ENCODE results near the gene ASB17.
"Not testable (repeated sequence)": the region's sequence is repeated elsewhere in the genome, so short reads cannot be mapped to it uniquely, and the experiment has no call there.

Gene ASB17

GRCh38 chr1:75932304-75932703, at the start of gene ASB17:
TSS of gene ASB17 (minus strand) at chr1:75932404. CDS start at chr1:75932291, 113 bp downstream.
- Histone ChIP-seq H3K4me1 (ENCODE audit: control insufficient read depth in 5 of 5, insufficient read depth in 5 of 5, low read length in 5 of 5) (no peaks in the 10 kb centered on the region), H3K9ac (ENCODE audit: low read length in 5 of 5) (no peak within 1 kb of the TSS), H3K36me3 (ENCODE audit: control insufficient read depth in 5 of 5, insufficient read depth in 5 of 5, low read length in 5 of 5) (no peaks in the 10 kb centered on the region), H3K4me3 (ENCODE audit: low read depth in 1 of 5, low read length in 5 of 5) (no peak within 1 kb of the TSS), H3K27ac (ENCODE audit: low read depth, low read length) (no peak within 1 kb of the TSS), H3K9me3 (ENCODE audit: control insufficient read depth in 5 of 5, low read length in 5 of 5) (no peaks in the 10 kb centered on the region), H3K27me3 (ENCODE audit: control insufficient read depth in 5 of 5, insufficient read depth in 4 of 5, low read length in 5 of 5) (no peaks in the 10 kb centered on the region)

GRCh38 chr1:75980972-75981897, 49.0 kb upstream of the ASB17 start:
- H3K4me3 ChIP-seq (ENCODE audit: low read depth in 1 of 5, low read length in 5 of 5), result no peak overlapping the region
- H3K9ac ChIP-seq (ENCODE audit: low read length in 5 of 5), result no peak overlapping the region
- H3K36me3 ChIP-seq (ENCODE audit: control insufficient read depth in 5 of 5, insufficient read depth in 5 of 5, low read length in 5 of 5), result no peaks in the 10 kb centered on the region
- no peak overlapping the region for H3K27ac ChIP-seq (ENCODE audit: low read depth, low read length)
- no peaks in the 10 kb centered on the region for H3K4me1 ChIP-seq (ENCODE audit: control insufficient read depth in 5 of 5, insufficient read depth in 5 of 5, low read length in 5 of 5)
- H3K27me3 ChIP-seq (ENCODE audit: control insufficient read depth in 5 of 5, insufficient read depth in 4 of 5, low read length in 5 of 5), result no peaks in the 10 kb centered on the region
- peaks cover 0 to 3% (median 0%) of the 10 kb centered on the region in 5 donors for H3K9me3 ChIP-seq (ENCODE audit: control insufficient read depth in 5 of 5, low read length in 5 of 5)

GRCh38 chr1:75970631-75971030, 38.4 kb upstream of the ASB17 start:
- Histone ChIP-seq H3K9ac (ENCODE audit: low read length in 5 of 5) (no peak overlapping the region), H3K27ac (ENCODE audit: low read depth, low read length) (no peak overlapping the region), H3K27me3 (ENCODE audit: control insufficient read depth in 5 of 5, insufficient read depth in 4 of 5, low read length in 5 of 5) (no peaks in the 10 kb centered on the region), H3K36me3 (ENCODE audit: control insufficient read depth in 5 of 5, insufficient read depth in 5 of 5, low read length in 5 of 5) (no peaks in the 10 kb centered on the region), H3K4me1 (ENCODE audit: control insufficient read depth in 5 of 5, insufficient read depth in 5 of 5, low read length in 5 of 5) (no peaks in the 10 kb centered on the region), H3K9me3 (ENCODE audit: control insufficient read depth in 5 of 5, low read length in 5 of 5) (no peaks in the 10 kb centered on the region), H3K4me3 (ENCODE audit: low read depth in 1 of 5, low read length in 5 of 5) (no peak overlapping the region)

- no peaks in the 10 kb centered on the region for H3K27me3 ChIP-seq (ENCODE audit: control insufficient read depth in 5 of 5, insufficient read depth in 4 of 5, low read length in 5 of 5)
- H3K9ac ChIP-seq (ENCODE audit: low read length in 5 of 5), result no peak overlapping the region
- no peaks in the 10 kb centered on the region for H3K4me1 ChIP-seq (ENCODE audit: control insufficient read depth in 5 of 5, insufficient read depth in 5 of 5, low read length in 5 of 5)
- H3K36me3 ChIP-seq (ENCODE audit: control insufficient read depth in 5 of 5, insufficient read depth in 5 of 5, low read length in 5 of 5), result no peaks in the 10 kb centered on the region
- no peaks in the 10 kb centered on the region for H3K9me3 ChIP-seq (ENCODE audit: control insufficient read depth in 5 of 5, low read length in 5 of 5)
- H3K4me3 ChIP-seq (ENCODE audit: low read depth in 1 of 5, low read length in 5 of 5), result no peak overlapping the region
- no peak overlapping the region for H3K27ac ChIP-seq (ENCODE audit: low read depth, low read length)
These were observed 37.3 kb upstream of the ASB17 start for GRCh38 chr1:75969550-75969949.

- no peaks in the 10 kb centered on the region for H3K4me1 ChIP-seq (ENCODE audit: control insufficient read depth in 5 of 5, insufficient read depth in 5 of 5, low read length in 5 of 5)
- H3K27me3 ChIP-seq (ENCODE audit: control insufficient read depth in 5 of 5, insufficient read depth in 4 of 5, low read length in 5 of 5), result no peaks in the 10 kb centered on the region
- H3K9ac ChIP-seq (ENCODE audit: low read length in 5 of 5), result no peak overlapping the region
- no peak overlapping the region for H3K27ac ChIP-seq (ENCODE audit: low read depth, low read length)
- no peak overlapping the region for H3K4me3 ChIP-seq (ENCODE audit: low read depth in 1 of 5, low read length in 5 of 5)
- H3K9me3 ChIP-seq (ENCODE audit: control insufficient read depth in 5 of 5, low read length in 5 of 5), result no peaks in the 10 kb centered on the region
- no peaks in the 10 kb centered on the region for H3K36me3 ChIP-seq (ENCODE audit: control insufficient read depth in 5 of 5, insufficient read depth in 5 of 5, low read length in 5 of 5)
These were observed 35.5 kb upstream of the ASB17 start for GRCh38 chr1:75967719-75968118.

- Histone ChIP-seq H3K36me3 (ENCODE audit: control insufficient read depth in 5 of 5, insufficient read depth in 5 of 5, low read length in 5 of 5) (no peaks in the 10 kb centered on the region), H3K27ac (ENCODE audit: low read depth, low read length) (no peak overlapping the region), H3K4me3 (ENCODE audit: low read depth in 1 of 5, low read length in 5 of 5) (no peak overlapping the region), H3K9me3 (ENCODE audit: control insufficient read depth in 5 of 5, low read length in 5 of 5) (no peaks in the 10 kb centered on the region), H3K9ac (ENCODE audit: low read length in 5 of 5) (no peak overlapping the region), H3K27me3 (ENCODE audit: control insufficient read depth in 5 of 5, insufficient read depth in 4 of 5, low read length in 5 of 5) (no peaks in the 10 kb centered on the region), H3K4me1 (ENCODE audit: control insufficient read depth in 5 of 5, insufficient read depth in 5 of 5, low read length in 5 of 5) (no peaks in the 10 kb centered on the region)
These were observed 32.7 kb upstream of the ASB17 start for GRCh38 chr1:75964760-75965408.

- H3K9me3 ChIP-seq (ENCODE audit: control insufficient read depth in 5 of 5, low read length in 5 of 5); H3K36me3 ChIP-seq (ENCODE audit: control insufficient read depth in 5 of 5, insufficient read depth in 5 of 5, low read length in 5 of 5); H3K27me3 ChIP-seq (ENCODE audit: control insufficient read depth in 5 of 5, insufficient read depth in 4 of 5, low read length in 5 of 5); H3K9ac ChIP-seq (ENCODE audit: low read length in 5 of 5); H3K27ac ChIP-seq (ENCODE audit: low read depth, low read length); H3K4me1 ChIP-seq (ENCODE audit: control insufficient read depth in 5 of 5, insufficient read depth in 5 of 5, low read length in 5 of 5); H3K4me3 ChIP-seq (ENCODE audit: low read depth in 1 of 5, low read length in 5 of 5): not testable (repeated sequence)
These were observed 32.0 kb upstream of the ASB17 start for GRCh38 chr1:75964110-75964759.

- no peaks in the 10 kb centered on the region for H3K27me3 ChIP-seq (ENCODE audit: control insufficient read depth in 5 of 5, insufficient read depth in 4 of 5, low read length in 5 of 5)
- no peaks in the 10 kb centered on the region for H3K4me1 ChIP-seq (ENCODE audit: control insufficient read depth in 5 of 5, insufficient read depth in 5 of 5, low read length in 5 of 5)
- H3K4me3 ChIP-seq (ENCODE audit: low read depth in 1 of 5, low read length in 5 of 5), result no peak overlapping the region
- H3K27ac ChIP-seq (ENCODE audit: low read depth, low read length), result no peak overlapping the region
- no peak overlapping the region for H3K9ac ChIP-seq (ENCODE audit: low read length in 5 of 5)
- no peaks in the 10 kb centered on the region for H3K9me3 ChIP-seq (ENCODE audit: control insufficient read depth in 5 of 5, low read length in 5 of 5)
- H3K36me3 ChIP-seq (ENCODE audit: control insufficient read depth in 5 of 5, insufficient read depth in 5 of 5, low read length in 5 of 5), result no peaks in the 10 kb centered on the region
These were observed 22.4 kb upstream of the ASB17 start for GRCh38 chr1:75954586-75954985.

- Histone ChIP-seq H3K36me3 (ENCODE audit: control insufficient read depth in 5 of 5, insufficient read depth in 5 of 5, low read length in 5 of 5) (no peaks in the 10 kb centered on the region), H3K4me1 (ENCODE audit: control insufficient read depth in 5 of 5, insufficient read depth in 5 of 5, low read length in 5 of 5) (no peaks in the 10 kb centered on the region), H3K27ac (ENCODE audit: low read depth, low read length) (no peak overlapping the region), H3K4me3 (ENCODE audit: low read depth in 1 of 5, low read length in 5 of 5) (no peak overlapping the region), H3K9ac (ENCODE audit: low read length in 5 of 5) (no peak overlapping the region), H3K27me3 (ENCODE audit: control insufficient read depth in 5 of 5, insufficient read depth in 4 of 5, low read length in 5 of 5) (no peaks in the 10 kb centered on the region), H3K9me3 (ENCODE audit: control insufficient read depth in 5 of 5, low read length in 5 of 5) (no peaks in the 10 kb centered on the region)
These were observed 21.3 kb upstream of the ASB17 start for GRCh38 chr1:75953461-75953860.

GRCh38 chr1:75952016-75952415, 19.8 kb upstream of the ASB17 start:
- H3K9ac ChIP-seq (ENCODE audit: low read length in 5 of 5), result no peak overlapping the region
- no peak overlapping the region for H3K4me3 ChIP-seq (ENCODE audit: low read depth in 1 of 5, low read length in 5 of 5)
- no peaks in the 10 kb centered on the region for H3K27me3 ChIP-seq (ENCODE audit: control insufficient read depth in 5 of 5, insufficient read depth in 4 of 5, low read length in 5 of 5)
- H3K9me3 ChIP-seq (ENCODE audit: control insufficient read depth in 5 of 5, low read length in 5 of 5), result no peaks in the 10 kb centered on the region
- no peak overlapping the region for H3K27ac ChIP-seq (ENCODE audit: low read depth, low read length)
- no peaks in the 10 kb centered on the region for H3K36me3 ChIP-seq (ENCODE audit: control insufficient read depth in 5 of 5, insufficient read depth in 5 of 5, low read length in 5 of 5)
- no peaks in the 10 kb centered on the region for H3K4me1 ChIP-seq (ENCODE audit: control insufficient read depth in 5 of 5, insufficient read depth in 5 of 5, low read length in 5 of 5)
